Sciatic nerve (tissue), 2 donors: ENCODE results near the gene ABLIM3. TPM values are rescaled to one million over a fixed set of nuclear protein-coding genes. Genes with fewer than 3 reads are reported as not detected.
A peak's percentile ranks its signal among the peaks of the same experiment; 100 is the strongest.
"Not testable (repeated sequence)": the region's sequence is repeated elsewhere in the genome, so short reads cannot be mapped to it uniquely, and the experiment has no call there.

Experiments
- ATAC-seq: fragments of 200-7000 bp; cut with Tn5 transposase; one replicate; pipeline ENCODE4 v1.9.1; 2020; ENCODE audit warnings: mild to moderate bottlenecking, moderate library complexity
- DNase-seq: peaks from one replicate; pipeline ENCODE4 v3.0.0-alpha.2; 2020; ENCODE audit warnings: low spot score
- intact Hi-C: fragments of 100-400 bp; cut with DNase I; formaldehyde crosslinking; loops from one replicate; pipeline ENCODE4 v1.14.2; 2022
- total RNA-seq: library from RNA; stranded (reverse); fragmentation: NEBNext Ultra II Directional; extraction: Animal tissue kit (Norgen Biotek cat#: 25700); gene quantifications from one replicate; pipeline ENCODE4 v1.2.1, GENCODE V29; 2021
- donor health status: DM: no; HTN: no; CAD: no.
- donor health status: DM: no; HTN: no; CAD: no.

ABLIM3 gene
- total RNA-seq, 1 donor from 2014 or later: 67.6 TPM

- ATAC-seq (peak; percentile 58), DNase-seq (no peak)
- intact Hi-C loops: no loop called here
Observed at GRCh38 chr5:149175346-149176105, 34.2 kb downstream of the ABLIM3 start.

- ATAC-seq: no peak
- no peak for DNase-seq
- intact Hi-C loops: no loop called here
Observed at GRCh38 chr5:149177339-149177843, 36.1 kb downstream of the ABLIM3 start.

GRCh38 chr5:149177911-149178565, 36.7 kb downstream of the ABLIM3 start:
- intact Hi-C loops: no loop called here
- no peak for DNase-seq
- ATAC-seq: peak; percentile 60

GRCh38 chr5:149181732-149182131, 40.4 kb downstream of the ABLIM3 start:
- ATAC-seq (no peak), DNase-seq (no peak)
- intact Hi-C loops: no loop called here

- intact Hi-C loops: no loop called here
- no peak for DNase-seq
- ATAC-seq: no peak
Observed at GRCh38 chr5:149182241-149182640, 40.9 kb downstream of the ABLIM3 start.

- DNase-seq: no peak
- intact Hi-C loops: no loop called here
- no peak for ATAC-seq
Observed at GRCh38 chr5:149185067-149185466, 43.8 kb downstream of the ABLIM3 start.

GRCh38 chr5:149186506-149186905, 45.2 kb downstream of the ABLIM3 start:
- intact Hi-C loops: no loop called here
- no peak for DNase-seq
- ATAC-seq: no peak

GRCh38 chr5:149187617-149188016, 46.3 kb downstream of the ABLIM3 start:
- DNase-seq, ATAC-seq, intact Hi-C loops: not testable (repeated sequence)

- ATAC-seq (no peak), DNase-seq (no peak)
- intact Hi-C loops: no loop called here
Observed at GRCh38 chr5:149188383-149188782, 47.1 kb downstream of the ABLIM3 start.

GRCh38 chr5:149195337-149195887, 54.1 kb downstream of the ABLIM3 start:
- intact Hi-C loops: no loop called here
- ATAC-seq (peak; percentile 74), DNase-seq (no peak)

- intact Hi-C loops: no loop called here
- DNase-seq (no peak), ATAC-seq (no peak)
Observed at GRCh38 chr5:149195962-149196361, 54.7 kb downstream of the ABLIM3 start.

- DNase-seq (no peak), ATAC-seq (no peak)
- intact Hi-C loops: no loop called here
Observed at GRCh38 chr5:149198148-149198547, 56.9 kb downstream of the ABLIM3 start.

GRCh38 chr5:149200355-149200754, 59.1 kb downstream of the ABLIM3 start:
- intact Hi-C loops: no loop called here
- DNase-seq (no peak), ATAC-seq (no peak)

GRCh38 chr5:149201121-149201637, 59.9 kb downstream of the ABLIM3 start:
- intact Hi-C loops: no loop called here
- DNase-seq: no peak

GRCh38 chr5:149202910-149203451, 61.7 kb downstream of the ABLIM3 start:
- ATAC-seq (no peak), DNase-seq (no peak)
- intact Hi-C loops: no loop called here

More at GRCh38 chr5:149201121-149201637, 59.9 kb downstream of the ABLIM3 start:
- ATAC-seq: no peak

- DNase-seq: no peak
- no peak for ATAC-seq
- intact Hi-C loops: no loop called here
Observed at GRCh38 chr5:149203921-149204441, 62.7 kb downstream of the ABLIM3 start.

GRCh38 chr5:149205625-149206523, 64.6 kb downstream of the ABLIM3 start:
- peak; percentile 64 for DNase-seq
- intact Hi-C loops: no loop called here
- ATAC-seq: peak; percentile 89

GRCh38 chr5:149206524-149207141, 65.3 kb downstream of the ABLIM3 start:
- intact Hi-C loops: no loop called here
- ATAC-seq (no peak), DNase-seq (no peak)
